GM21786 (cell line): ENCODE results near the gene TLE4.
"Not testable (repeated sequence)": the region's sequence is repeated elsewhere in the genome, so short reads cannot be mapped to it uniquely, and the experiment has no call there.

ENCODE experiments used
- ATAC-seq: cut with Tn5 transposase; IDR thresholded peaks from one replicate; pipeline ENCODE4 v1.9.1; 2021; ENCODE audit not compliant: unreplicated experiment

TLE4 gene

DNA sequence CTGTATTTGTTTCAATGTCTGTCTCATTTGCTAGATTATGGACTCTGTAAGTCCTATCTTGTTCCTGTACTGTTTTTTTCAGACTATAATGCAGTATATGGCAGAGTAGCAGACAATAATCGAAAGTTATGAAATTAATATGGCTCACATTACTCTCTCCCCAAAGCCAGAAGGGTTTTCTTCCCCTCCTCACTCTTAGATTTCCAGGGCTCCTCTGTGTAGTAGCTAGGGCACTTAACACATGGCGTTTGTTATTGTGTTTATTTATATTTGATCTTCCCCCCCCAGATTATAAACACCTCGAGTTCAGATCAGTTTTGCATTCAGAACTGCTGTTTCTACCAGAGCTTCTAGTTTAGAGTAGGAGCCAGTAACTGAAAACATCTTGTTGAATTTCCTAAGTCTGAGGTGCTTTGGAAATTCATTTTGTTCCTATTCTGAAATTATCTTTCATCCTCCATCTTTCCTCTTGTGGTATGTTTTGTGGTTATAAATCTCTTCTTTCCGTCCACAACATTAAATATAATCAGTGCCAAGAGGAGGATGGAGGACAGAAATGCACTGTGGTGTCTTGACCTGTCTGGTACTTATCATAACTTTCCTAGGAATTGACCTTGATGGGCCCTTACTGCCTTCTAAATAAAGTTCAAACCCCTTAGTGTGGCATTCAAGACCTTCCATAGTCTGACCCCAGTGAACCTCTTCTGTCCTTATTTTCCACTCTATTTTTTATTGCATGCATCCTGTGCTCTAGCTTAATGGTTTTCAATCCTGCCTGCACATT, 27.0 kb downstream of the TLE4 start:
- ATAC-seq, result no peak

DNA sequence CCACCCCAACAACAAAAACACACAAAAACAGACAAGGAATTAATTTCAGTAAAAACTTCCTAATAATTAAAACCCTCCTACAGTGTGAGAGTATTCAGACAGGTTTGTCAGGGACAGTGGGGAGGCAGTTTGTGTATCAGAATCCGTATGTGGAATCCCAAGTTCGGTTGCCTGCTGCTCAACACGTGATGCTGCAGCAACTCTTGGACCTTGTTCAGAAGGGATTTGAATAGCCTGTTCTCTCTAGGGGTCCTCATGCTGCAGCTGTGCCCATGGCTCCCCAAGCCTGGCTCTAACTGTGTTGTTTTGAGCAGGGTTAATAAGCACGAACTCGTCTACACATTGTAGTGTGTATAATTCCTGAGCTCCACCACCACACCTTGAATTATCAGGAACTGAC, 28.7 kb downstream of the TLE4 start:
- ATAC-seq, result no peak

DNA sequence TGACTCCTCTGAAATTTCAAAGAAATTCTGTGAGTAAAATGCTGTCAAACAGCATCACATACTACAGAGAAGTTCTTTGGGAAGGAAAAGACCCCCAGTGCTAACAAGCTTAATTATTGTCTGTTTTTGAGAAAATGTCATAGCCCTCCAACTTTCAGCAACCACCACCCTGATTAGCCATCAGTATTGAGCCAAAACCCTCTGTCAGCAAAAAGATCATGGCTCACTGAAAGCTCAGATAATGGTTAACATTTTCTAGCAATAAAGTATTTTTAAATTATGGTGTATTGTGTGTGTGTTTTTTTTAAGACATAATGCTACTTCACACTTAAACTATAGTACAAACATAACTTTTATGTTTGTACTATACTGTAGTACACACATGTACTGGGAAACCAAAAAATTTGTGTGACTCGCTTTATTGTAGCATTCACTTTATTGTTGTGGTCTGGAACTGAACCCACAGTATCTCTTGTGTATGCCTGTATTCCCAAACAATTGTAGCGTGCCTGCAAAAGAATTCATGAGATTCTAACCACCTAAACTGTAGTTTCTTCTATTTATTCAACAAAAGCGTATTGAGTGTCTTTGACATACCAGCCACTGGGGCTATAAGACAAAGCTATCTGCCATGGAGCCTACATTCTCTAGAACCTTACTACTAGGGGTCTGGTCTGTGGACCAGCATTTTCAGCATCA, 31.6 kb downstream of the TLE4 start:
- ATAC-seq, result no peak

DNA sequence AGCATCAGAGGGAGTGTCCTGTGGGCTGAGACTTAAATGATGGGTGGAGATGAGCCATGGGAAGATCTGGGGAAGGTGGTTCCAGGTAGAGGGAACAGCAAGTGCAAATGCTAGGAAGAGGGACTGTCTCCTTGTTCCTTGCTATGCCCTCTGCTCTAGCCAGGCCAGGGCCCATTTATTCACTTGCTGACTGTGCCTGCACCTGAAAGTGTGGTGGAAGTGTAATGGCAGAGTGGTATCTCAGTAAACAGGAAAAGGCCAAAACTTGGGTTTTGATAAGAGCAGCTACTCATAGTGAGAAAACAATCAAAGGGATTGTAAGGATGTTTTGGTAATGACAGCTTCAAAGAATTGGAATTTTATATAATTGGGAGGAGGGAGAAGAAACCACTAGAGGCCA, 32.4 kb downstream of the TLE4 start:
- ATAC-seq, result no peak

DNA sequence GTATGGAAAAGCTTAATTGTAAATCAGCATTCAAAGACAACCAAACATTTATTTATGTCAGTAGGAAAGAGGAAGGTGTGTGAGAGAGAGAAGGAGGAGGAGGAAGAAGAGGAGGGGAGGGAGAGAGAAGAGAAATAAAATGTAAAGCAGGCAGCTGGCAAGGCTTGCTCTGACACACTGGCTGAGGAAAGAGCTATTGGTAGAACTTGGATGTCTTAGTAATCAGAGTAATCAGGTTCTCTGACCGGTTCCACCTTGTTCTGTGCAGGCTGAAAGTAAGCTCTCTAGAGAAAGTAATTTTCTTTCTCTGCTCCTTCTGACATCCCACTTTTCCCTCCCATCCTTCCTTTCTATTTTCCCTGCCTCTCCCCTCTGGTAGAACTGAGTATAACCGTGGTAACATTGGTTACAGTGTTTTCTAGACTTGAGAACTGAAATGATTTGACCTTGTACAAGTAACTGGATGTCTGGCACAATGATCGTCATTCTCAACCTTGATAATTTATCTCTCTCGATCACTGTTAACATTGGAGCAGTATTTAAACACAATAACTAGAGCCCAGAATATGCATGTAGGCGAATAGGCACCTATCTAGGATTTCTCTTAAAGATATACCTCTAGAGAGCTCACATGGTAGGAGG, 33.3 kb downstream of the TLE4 start:
- ATAC-seq, result no peak

DNA sequence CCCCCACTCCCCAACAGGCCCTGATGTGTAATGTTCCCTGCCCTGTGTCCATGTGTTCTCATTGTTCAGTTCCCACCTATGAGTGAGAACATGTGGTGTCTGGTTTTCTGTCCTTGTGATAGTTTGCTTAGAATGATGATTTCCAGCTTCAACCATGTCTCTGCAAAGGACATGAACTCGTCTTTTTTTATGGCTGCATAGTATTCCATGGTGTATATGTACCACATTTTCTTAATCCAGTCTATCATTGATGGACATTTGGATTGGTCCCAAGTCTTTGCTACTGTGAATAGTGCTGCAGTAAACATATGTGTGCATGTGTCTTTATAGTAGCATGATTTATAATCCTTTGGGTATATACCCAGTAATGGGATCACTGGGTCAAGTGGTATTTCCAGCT, 34.8 kb downstream of the TLE4 start:
- not testable (repeated sequence) for ATAC-seq

DNA sequence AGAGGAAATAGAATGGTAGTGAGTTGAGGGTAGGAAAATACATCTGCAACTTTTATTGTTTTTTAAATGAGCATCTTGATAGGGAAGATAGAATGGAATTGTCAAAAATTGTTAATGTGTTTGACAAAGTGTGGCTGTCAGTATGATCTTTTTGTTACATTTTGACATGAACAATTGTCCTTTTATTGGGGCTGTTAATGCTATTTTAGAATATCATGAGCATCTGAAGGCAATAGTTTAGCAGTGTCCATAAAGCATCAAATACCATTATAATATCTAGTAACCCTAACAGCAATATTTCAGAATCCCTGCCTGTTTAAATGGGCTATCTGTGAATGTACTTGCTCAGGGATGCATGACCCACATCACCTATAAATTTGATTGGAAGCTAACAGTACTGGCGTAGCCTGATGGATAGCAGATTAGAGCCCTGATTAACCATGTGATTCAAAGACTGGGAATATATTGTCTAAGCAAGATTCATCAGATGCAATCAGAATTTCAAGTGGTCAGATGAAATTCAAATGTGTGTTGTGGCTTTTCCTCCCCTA, 37.8 kb downstream of the TLE4 start:
- no peak for ATAC-seq

DNA sequence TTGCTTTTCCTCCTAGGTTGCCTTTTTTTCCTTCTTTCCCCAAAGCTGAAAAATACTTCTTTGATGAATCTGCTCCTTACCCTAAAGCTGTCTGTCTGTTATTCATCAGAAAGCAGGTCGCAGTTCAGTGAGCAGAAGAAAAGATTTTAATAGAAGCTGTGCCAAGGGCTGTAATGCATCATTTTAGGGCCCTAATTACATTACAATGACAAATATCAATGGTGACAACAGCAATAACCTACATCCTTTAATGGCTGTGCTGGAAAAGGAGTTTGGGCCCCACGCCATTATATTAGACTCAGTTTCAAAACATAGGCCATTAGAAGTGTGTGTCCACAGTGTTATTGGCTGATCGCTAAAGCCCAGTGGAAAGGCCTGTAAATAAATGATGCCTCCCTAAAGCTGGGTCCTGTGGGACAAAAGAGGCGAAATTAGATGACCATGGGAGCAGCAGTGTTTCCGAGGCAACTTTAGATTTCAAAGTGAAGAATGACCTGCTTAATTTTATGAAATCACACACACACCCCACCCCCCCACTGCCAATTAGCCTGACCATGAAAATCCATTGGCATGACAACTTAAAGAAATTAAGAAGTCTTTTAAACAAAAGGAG, 38.4 kb downstream of the TLE4 start:
- ATAC-seq, result no peak

DNA sequence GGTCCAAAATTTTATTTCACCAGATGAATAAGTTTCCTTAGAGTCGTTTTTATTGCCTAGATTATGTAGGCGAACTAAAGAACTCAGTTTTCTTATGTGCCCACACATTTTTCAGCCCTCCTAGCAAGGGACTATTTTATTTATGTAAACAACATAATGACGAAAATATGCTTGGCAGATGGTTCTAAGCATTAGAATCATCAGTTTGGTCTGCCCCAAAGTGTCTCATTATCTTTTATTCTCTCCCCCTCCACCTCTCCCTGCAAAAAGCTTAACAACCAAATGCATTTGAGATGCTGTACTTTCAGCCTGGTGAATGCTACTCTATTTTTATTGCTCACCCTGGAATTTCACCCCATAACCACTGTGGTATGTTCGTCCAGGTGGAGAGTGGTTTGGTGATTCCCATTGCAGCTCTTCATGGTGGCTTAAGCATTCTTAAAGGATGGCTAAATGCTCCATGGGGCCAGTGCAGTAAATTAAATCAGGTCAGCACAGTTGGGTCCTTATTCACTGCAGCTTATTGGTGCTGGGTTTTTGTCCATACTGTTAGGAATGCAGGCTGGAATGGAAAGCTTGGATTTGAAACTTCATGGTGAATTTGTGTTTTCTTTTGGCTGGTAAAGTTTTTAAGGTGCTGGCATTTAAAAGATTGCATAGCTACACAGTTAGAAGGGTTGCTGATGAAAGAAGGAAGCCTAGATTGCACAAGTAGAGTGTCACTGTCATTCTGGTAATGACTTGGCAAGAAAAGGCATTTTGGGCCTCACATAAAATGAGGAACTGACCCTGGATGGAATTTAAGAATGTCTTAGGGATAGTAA, 39.2 kb downstream of the TLE4 start:
- peak; percentile 89 for ATAC-seq

DNA sequence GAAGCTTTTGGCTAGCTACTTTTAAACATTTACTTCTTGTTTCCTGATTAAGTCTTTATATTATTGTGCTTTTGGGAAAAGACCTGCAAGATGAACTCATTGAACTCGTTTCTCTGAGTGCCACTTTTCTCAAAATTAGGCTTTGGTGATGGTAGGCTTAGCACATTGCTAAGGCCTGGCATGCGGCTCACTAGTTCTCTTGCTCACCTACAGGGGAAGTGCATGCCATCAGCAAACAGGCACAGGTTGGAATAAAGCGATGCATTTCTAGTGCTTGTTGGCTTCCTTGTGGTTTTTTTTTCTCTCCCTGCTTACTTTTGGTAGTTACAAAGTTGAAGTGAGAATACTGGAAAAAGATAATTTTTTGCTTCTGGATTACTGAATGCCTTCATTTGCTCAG, 41.4 kb downstream of the TLE4 start:
- no peak for ATAC-seq

DNA sequence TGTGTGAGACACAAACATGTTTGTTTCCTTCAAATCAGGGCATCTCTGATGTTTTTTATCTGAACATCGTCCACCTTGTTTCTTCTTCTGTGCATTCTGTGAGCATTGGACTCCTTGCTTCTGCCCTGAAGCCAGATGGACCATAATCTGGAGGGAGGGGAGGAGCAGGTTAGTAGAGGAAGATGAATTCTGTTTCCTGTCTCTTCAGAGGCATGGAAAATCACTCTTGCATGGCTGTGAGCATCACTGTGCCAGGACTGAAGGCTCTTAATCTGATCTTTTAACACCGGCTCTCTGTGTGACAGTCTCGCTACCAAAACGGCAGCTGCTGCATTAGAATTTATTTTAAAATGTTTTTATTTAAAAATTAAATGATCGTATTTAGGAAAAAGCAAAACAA, 43.3 kb downstream of the TLE4 start:
- no peak for ATAC-seq

DNA sequence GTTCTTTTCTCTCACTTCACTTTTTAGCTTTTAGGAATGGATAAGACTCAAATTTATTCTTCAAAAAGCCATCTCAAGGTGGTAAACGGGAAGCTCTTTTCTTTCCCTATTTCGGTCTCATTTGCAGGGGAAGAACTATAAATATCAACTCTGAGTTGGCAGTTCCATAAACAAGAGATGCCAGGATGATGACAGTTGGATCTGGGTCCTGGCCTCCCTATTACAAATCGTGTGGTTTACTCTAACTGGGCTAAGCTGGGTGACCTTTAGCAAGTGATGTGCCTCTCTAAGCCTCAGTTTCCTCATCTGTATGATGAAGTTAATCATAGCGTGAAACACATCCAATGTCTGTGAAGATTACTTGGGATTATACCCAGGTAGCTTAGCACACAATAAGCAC, 44.2 kb downstream of the TLE4 start:
- ATAC-seq, result no peak

DNA sequence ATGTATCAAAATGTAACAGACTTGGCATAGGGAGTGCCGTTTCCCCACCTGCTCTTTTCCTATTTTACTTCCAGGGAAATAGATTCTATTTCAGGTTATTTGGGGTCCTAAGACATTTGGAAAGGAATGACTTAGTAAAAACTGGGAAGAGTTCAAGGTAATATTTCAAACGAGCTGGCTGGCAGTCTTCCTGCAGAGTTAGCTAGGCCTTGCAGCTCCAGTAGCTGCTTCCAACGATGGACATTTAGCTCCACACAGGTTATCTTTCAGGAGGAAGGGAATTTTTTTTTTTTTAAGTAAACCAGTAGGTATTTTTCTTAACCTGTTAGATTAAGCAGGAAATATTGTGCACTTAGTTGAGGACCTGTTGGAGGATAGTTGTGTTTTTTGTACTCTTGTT, 45.2 kb downstream of the TLE4 start:
- no peak for ATAC-seq

DNA sequence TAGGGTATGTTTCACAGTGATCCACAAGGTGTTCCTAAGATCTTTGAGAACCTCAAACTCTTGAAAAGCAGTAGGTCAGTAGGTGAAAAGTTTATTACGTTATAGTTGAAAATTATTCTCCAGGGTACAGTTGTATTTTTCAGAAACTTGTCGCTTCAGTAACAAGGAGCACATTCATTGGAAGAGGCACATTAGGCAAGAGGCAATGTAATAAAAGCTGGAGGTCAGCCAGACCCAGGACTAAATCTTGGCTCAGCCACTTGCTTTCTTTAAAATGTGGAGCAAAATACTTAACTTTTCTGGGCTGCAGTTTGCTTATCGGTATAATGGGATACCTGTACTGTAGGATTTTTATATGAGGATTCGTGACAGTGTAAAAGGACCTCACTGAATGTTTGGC, 45.6 kb downstream of the TLE4 start:
- no peak for ATAC-seq

DNA sequence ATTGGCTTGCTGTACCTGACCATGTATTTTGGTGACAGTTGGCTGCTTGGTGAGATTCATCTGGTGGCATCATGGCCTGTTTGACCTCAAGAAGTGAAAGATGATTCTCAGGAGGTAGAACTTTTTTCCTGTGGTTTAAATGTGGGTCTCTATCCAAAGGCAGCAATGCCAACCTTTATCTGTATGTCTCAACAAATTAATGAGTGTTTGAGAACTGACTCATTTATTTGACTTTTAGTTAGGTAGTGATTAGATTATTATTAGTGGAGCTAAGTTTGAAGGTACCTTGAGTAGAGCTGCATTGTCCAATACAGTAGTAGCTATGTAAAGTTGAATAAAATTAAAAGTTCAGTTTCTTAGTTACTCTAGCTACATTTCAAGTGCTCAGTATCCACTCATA, 48.2 kb downstream of the TLE4 start:
- ATAC-seq, result no peak

DNA sequence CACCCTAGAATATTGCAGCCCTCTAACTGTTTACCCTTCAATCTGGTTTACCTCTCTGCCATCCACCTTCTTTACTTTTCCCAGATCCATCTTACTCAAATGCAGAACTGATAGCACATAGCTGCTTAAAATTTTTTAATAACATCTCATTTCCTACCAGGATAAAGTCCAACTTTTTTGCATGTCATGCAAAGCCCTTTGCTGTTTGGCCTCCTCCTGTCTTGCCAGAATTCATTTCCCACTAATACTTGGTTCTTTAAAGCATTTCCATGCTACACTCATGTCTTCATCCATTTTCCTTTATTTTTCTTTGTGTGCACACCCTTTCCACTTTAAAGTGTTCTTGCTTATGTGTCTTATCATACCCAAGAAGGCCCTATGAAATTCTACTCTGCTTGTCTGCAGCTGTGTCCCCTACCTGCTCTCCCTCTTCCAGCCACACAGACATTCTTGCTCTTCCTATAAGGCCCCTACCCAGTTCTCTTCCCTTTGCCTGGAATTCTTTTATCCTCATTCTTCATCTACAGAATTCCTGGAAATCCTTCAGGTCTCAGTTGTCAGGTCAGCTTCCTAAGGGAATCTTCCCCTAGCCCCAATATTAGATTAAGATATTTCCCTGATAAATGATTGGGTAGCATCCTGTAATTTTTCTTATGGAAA, 50.3 kb downstream of the TLE4 start:
- no peak for ATAC-seq

DNA sequence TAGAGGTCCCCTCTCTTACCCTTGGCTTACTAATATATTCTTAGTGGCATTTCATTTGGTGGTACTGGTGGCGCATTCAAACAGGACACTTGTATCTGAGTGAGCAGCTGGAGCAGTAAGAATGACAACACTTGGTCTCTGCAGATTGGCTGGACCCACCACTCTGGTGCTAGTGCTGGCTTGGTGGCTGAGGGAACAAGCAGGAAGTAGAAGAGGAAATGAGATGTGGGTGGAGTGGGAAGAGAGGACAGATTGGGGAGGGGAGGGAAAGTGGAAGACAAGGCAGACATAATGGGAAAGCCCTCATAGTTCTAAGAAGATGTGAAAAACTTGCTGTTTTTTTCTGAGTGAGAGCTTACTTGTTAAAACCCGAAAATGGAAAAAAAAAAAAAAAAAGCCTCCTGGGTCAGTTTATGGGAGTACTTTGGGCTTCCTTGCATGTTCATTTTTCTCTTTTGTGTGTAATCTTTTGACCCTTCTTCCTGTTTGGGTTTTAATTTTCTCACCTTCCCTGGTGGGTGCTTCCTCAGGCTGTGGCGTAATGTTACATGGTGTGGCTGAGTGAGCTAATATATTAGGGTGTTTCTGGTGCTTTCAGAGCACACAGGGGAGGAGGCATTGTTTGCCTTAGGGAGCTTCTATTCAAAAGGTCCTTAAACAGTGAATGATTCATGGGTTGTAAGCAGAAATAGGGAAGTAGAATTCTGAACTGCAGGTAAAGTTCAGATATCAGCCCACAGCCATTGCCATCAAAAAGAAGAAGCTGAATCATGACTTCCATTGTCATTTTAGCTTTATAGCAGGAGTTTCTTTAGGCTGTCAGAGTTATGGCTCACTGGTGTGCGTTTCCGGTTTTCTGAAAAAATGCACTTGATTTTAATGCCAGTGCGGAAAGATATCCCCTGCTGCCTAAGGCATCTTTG, 52.3 kb downstream of the TLE4 start:
- peak; percentile 96 for ATAC-seq

DNA sequence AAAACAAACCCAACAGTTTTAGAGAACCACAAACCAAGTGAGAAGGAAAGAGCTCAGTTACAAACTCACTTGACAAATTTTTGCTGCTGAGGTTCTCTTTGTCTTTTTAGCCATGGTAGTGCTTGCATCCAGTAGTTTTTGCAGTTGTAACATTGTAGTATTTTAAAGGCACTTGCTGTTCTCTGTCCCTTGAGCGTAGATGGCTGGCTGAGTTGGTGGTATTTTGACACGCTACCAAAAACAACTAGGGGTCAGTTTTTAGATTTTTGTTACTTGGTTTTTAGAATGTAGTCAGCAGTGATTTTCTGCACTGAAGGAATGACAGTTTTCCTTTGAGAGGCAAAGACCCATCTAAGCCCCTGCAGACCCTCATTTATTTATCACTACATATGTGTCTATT, 58.0 kb downstream of the TLE4 start:
- no peak for ATAC-seq
